Stimulated activated CD4-positive, alpha-beta T cell treated with anti-CD3 and anti-CD28 coated beads, Interleukin-12 subunit alpha, Interleukin-12 subunit beta, amount 100 ng/mL, for 24 hours (primary cell): ENCODE measurements around the gene USH1G.
"Not testable (repeated sequence)": the region's sequence is repeated elsewhere in the genome, so short reads cannot be mapped to it uniquely, and the experiment has no call there.

Experiments
- DNase-seq, 2 experiments: peaks; one replicate each; pipeline ENCODE4 v3.0.0-alpha.2; 2020; ENCODE audit warnings: low read depth in 2 of 2

Gene USH1G

GRCh38 chr17:74875155-74875976 is 47.7 kb downstream of the USH1G start:
- no peak for DNase-seq

GRCh38 chr17:74874615-74875037 is 48.4 kb downstream of the USH1G start:
- DNase-seq, result no peak

GRCh38 chr17:74873874-74874614 is 49.0 kb downstream of the USH1G start:
- no peak for DNase-seq

GRCh38 chr17:74873037-74873873 is 49.8 kb downstream of the USH1G start:
- peak; percentile 98 to 99 for DNase-seq

DNA sequence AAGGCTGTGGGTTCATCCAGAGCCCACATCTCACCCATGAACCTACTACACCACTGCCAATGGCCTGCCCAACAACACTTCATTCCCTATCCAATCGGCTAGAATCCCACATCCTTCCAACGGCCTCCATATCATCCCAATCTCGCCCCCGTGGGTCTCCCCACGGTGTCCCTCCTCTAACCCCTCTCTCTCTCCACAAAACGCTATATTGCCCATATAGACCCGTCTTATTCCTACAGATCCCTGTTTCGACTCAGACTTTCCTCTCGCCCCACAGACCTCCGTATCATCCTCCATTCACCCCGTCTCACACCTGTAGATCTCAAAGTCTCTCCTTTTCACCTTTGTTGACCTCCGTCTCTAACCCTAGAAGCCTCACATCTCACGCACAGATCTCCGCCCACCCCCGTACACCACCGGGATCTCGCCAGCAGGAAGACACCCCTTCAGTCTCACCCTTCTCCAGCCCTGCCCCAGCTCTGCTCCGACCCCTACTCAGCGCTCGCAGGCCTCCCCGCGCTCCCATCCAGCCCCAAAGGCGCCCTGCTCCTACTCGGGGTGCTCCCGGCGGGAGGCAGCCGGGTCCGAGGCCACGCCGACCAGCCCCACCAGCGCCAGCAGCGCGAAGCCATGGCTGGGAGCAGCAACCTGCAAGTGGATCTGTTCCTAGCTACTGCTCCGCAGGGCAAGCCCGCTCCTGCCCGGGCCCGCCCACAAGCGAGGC is 50.6 kb downstream of the USH1G start, which contains the start of gene FDXR:
Gene FDXR, minus strand, starts transcription at position 682 of the 724 bp plus-strand sequence. Its CDS starts 50 bp downstream, at position 632.
- DNase-seq, result no peak

- DNase-seq, result no peak
Observed at GRCh38 chr17:74871356-74872076, 51.5 kb downstream of the USH1G start.

DNA sequence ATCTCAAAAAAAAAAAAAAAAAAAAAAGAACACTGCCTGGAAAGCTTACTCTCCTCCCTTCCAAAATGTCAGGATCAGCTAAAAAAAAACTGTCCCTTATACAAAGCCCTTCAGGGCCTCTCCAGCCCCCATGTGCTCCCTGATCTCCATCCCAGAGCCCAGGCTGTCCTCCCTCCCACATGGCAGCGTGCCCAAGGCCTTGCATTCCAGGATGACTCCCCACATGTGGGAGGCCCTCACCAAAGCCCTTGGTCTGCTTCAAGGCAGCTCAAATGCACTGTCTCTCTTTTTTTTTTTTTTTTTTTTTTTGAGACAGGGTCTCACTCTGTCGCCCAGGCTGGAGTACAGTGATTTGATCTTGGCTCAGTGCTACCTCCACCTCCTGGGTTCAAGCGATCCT is 52.5 kb downstream of the USH1G start:
- DNase-seq, result no peak

DNA sequence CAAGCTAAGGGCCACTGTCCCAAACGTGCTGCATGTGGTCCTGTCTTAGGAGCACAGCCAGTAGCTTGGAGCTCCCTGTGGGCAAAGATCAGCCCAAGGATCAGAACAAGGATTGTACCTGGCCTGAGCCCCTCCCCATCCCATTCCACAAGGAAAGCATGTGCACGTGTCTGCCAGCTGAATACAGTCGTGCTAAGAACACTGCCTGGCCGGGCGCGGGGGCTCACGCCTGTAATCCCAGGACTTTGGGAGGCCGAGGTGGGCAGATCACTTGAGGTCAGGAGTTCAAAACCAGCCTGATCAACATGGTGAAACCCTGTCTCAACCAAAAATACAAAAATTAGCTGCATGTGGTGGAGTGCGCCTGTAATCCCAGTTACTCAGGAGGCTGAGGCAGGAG is 53.0 kb downstream of the USH1G start:
- DNase-seq, result not testable (repeated sequence)

GRCh38 chr17:74868908-74869255 is 54.2 kb downstream of the USH1G start:
- DNase-seq, result no peak

GRCh38 chr17:74868251-74868907 is 54.7 kb downstream of the USH1G start:
- DNase-seq, result no peak

DNA sequence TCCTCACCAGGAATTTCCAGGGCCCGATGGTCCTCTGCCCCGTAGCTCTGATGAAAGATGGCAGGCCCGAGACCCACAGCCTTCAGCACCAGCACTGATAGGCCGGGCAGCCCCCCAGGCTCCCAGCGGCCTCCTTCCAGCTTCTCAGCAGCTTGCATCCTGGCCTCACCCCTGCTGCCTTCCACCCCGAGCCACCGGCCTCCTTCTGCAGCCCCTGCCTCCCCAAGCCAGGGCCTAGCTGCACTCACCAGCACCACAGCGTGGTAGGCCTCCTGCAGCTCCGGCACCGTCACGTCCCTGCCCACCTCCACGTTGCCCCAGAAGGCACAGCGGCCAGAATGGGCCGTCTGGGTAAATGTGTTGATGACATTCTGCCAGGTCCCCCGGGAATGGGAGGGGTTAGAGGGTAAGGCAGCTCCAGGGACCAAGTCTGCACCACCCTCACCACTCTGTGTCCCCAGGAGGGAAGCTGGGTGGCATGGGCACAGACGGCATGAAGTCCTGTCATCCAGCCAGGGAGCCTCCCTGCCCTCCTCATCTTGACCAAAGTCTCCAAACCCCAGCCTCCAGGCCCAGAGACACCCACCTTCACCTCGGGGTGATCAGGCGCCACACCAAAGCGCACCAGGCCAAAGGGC is 56.7 kb downstream of the USH1G start:
- DNase-seq, result no peak
